Epidermal melanocyte (primary cell): ENCODE measurements around the gene MED10.

ENCODE experiments used
- DNase-seq: peaks from one replicate; pipeline ENCODE4 v3.0.0; 2011; ENCODE audit warnings: low spot score; ENCODE audit not compliant: insufficient read length

Gene MED10

GRCh38 chr5:6350277-6351090 lies 27.9 kb downstream of the MED10 start:
- no peak for DNase-seq

DNA sequence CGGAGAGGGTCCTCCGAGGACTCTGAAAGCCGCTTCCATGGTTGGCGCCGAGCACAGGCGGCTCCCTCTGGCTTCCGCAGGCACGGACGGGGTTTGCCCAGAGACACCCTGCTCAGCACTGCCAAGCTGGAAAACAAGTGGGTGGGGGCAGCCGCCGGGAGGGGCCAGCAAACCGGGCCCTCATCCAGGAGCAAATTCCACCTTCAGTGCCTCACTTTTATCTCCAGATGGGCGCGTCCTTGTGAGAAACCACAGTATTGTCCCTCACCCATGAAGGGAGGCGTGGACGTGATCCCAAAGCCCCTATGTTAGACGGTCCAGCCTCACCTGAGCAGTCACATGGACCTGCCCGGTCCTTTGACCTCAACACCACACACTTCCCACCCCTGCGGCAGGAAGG lies 29.0 kb downstream of the MED10 start:
- DNase-seq: no peak

DNA sequence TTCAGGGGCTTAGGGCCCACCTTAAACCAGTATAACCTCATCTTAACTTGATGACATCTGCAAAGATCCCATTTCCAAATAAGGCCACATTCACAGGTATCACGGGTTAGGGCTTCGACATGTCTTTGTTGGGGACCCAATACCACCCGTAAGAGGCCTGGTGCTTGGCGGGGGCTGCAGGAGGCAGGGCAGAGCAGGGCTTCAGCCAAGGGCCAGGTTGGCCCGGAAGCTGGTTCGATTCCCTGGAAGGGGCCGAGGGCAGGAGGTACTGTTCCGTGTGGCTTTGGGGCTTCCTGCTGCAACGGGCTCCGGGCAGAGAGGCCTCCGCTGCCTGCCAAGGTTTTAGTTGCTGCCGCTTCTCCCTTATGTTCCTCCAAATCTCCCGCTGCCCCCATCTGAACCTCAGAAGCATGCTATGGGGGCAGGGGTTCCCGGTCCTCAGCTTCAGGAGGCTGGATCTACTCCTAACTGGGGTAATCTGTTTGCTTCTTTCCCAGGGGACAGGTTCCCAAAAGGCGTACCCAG lies 29.8 kb downstream of the MED10 start:
- no peak for DNase-seq

GRCh38 chr5:6347673-6348072 lies 30.7 kb downstream of the MED10 start:
- no peak for DNase-seq

- no peak for DNase-seq
Observed at GRCh38 chr5:6347165-6347564, 31.2 kb downstream of the MED10 start.

GRCh38 chr5:6344593-6344989 lies 33.8 kb downstream of the MED10 start:
- no peak for DNase-seq

- DNase-seq: no peak
Observed at GRCh38 chr5:6343951-6344592, 34.3 kb downstream of the MED10 start.

- DNase-seq: no peak
Observed at GRCh38 chr5:6342689-6343315, 35.5 kb downstream of the MED10 start.

GRCh38 chr5:6340100-6340499 lies 38.2 kb downstream of the MED10 start:
- no peak for DNase-seq

GRCh38 chr5:6338871-6339270 lies 39.5 kb downstream of the MED10 start:
- no peak for DNase-seq

DNA sequence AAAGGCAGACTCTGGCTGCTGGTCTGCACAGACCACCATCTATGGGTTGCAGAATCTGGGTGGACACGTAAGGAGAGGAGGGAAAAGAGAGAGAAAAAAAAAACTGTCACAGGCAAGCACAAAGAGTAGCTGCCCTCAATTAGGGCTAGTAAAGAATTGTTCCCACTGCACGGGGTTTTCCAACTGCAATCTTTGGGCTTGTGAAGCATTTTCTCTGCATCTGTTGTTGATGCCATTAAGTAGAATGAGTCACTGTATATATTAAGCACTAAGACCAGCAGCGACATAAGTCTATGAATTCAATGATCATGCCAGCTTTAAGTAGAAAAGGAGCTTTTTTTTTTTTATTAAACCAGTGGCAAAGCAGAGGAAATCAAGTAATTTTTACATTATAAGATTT lies 40.2 kb downstream of the MED10 start:
- no peak for DNase-seq

DNA sequence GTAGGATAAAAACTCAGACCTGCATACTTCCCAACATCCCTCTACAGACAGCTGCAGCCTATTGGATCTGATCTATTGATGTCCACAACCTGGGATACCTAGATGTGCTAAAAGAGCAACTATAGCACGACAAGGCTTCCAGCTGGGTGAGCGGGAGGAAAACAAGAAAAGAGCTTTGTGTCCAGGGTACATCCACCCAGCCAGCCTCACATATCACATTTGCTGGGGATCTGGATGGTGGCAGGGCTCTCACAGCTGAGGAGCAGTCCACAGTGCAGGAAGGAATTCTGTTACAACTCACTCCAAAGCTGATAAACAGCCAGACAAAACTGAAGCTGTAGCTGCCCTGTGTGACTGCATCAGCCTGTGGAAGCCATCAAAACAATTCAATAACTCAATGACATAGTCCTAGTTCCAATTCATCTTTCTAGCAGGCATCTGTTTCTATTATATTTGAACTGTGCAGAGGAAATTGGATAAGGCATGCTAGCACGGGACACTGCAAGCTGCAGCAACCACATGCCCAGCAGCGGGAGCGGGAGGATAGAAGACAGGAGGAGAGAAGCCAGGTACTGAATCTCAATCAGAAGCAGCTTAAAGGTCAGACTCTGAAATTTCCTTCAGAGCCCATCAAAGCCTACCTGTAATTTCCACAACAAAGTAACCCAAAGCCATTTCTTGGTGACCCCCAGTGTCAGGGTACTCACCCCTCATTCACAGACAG lies 45.0 kb downstream of the MED10 start:
- DNase-seq: no peak

GRCh38 chr5:6328173-6328572 lies 50.2 kb downstream of the MED10 start:
- no peak for DNase-seq

DNA sequence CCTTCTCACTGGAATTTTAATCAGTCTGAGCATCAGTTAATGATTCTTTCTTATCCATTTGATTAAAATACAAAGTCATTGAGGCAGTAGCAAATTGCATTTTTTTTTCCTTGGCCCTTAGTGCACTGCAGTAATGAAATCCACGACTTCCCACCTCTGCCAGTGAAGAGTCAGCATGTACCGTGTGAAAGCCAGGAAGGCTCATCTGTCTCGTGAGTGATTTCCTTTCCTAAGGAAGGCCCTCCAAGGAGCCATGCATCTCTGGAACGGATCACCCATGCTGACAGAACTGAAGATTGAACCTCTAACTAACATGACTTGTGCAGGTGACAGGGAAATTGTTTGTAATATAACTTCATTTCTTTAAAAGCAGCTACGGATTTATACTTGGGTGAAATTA lies 51.6 kb downstream of the MED10 start:
- no peak for DNase-seq

DNA sequence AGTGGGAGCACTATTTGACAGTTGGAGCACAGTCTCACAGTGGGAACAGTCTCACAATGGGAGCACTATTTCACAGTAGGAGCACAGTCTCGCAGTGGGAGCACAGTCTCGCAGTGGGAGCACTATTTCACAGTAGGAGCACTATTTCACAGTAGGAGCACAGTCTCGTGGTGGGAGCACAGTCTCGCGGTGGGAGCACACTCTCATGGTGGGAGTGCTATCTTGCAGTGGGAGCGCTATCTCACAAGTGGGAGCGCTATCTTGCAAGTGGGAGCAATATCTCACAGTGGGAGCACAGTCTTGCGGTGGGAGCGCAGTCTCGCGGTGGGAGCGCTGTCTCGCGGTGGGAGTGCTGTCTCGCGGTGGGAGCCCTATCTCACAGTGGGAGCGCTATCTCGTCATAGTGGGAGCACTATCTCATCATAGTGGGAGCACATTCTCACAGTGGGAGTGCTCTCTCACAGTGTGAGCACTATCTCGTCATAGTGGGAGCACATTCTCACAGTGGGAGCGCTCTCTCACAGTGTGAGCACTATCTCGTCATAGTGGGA lies 56.1 kb downstream of the MED10 start:
- DNase-seq: no peak
